Small intestine (tissue), 7 donors: ENCODE data around the gene RASL11B. TPM values are rescaled to one million over a fixed set of nuclear protein-coding genes. Genes with fewer than 3 reads are reported as not detected.
"Not testable (repeated sequence)": the region's sequence is repeated elsewhere in the genome, so short reads cannot be mapped to it uniquely, and the experiment has no call there.

Source experiments
- DNase-seq, 2 donors: peaks; one replicate each; pipeline versions ENCODE4 v3.0.0 to v3.0.0-alpha.2; 2013
- FAIRE-seq: peaks from 2 replicates; lab custom pipeline; 2012; peaks lifted over from hg19 to GRCh38; lab: Jason Lieb, UNC
- H3K27ac ChIP-seq, 3 donors: one replicate each; pipeline ENCODE4 v1.5.1; 2013; ENCODE audit warnings: low read length in 2 of 3, mild to moderate bottlenecking in 2 of 3, control low read depth in 1 of 3, inconsistent platforms in 1 of 3, low read depth in 1 of 3, moderate library complexity in 1 of 3
- H3K27me3 ChIP-seq, 3 donors: one replicate each; pipeline ENCODE4 v1.6.1; 2013; ENCODE audit warnings: low read length in 3 of 3, inconsistent platforms in 1 of 3; ENCODE audit not compliant: control insufficient read depth in 3 of 3, insufficient read depth in 3 of 3
- H3K36me3 ChIP-seq, 3 donors: one replicate each; pipeline ENCODE4 v1.6.1; 2013; ENCODE audit warnings: low read length in 3 of 3, inconsistent platforms in 1 of 3, low read depth in 1 of 3, mild to moderate bottlenecking in 1 of 3, moderate library complexity in 1 of 3; ENCODE audit not compliant: control insufficient read depth in 3 of 3, insufficient read depth in 2 of 3
- H3K4me1 ChIP-seq, 3 donors: one replicate each; pipeline ENCODE4 v1.6.1; 2013; ENCODE audit warnings: low read length in 2 of 3, inconsistent platforms in 1 of 3, low read depth in 1 of 3, mild to moderate bottlenecking in 1 of 3, moderate library complexity in 1 of 3; ENCODE audit not compliant: control insufficient read depth in 3 of 3, insufficient read depth in 2 of 3
- H3K4me3 ChIP-seq, 3 donors: one replicate each; pipeline ENCODE4 v1.5.1; 2013; ENCODE audit warnings: low read length in 3 of 3, control low read depth in 1 of 3, inconsistent platforms in 1 of 3, low read depth in 1 of 3, mild to moderate bottlenecking in 1 of 3, moderate library complexity in 1 of 3
- H3K9me3 ChIP-seq, 2 donors: one replicate each; pipeline ENCODE4 v1.6.1; 2013; ENCODE audit warnings: low read depth in 1 of 2, low read length in 1 of 2; ENCODE audit not compliant: control insufficient read depth in 2 of 2, insufficient read depth in 1 of 2
- WGBS, 3 donors: extraction: QIAGEN DNeasy Blood & Tissue Kit; methylation state at CpG; one replicate each; pipeline ENCODE4 v1.1.7; 2013; 5-methylcytosine and 5-hydroxymethylcytosine counted together
- polyA plus RNA-seq, 4 donors: library from polyadenylated mRNA; stranded (reverse) in 3 of 4; unstranded in 1 of 4; fragments of 200-250 nt in 3 of 4; fragments of 120-200 nt in 1 of 4; gene quantifications; one replicate each; pipeline versions ENCODE4 v1.2.1 to v1.2.3, GENCODE V29; 2013
- donor health status: healthy with polysubstance abuse.
- donor health status: control.
- donor health status: control.
- donor health status: Bipolar disorder and iron deficiency.
- donor health status: healthy.

RASL11B gene
- polyA plus RNA-seq, 4 donors, result 0.60 to 1.4 TPM; not detected in 2

- DNase-seq, result no peak
- H3K27ac ChIP-seq, result no peak overlapping the region
- 52 to 80% (median 59%) methylated on average over 3 of the region's 3 CpGs for WGBS, 3 donors
- H3K4me3 ChIP-seq, result no peak overlapping the region
- no peaks in the 10 kb centered on the region for H3K9me3 ChIP-seq
- H3K4me1 ChIP-seq, result no peaks in the 10 kb centered on the region
- no peak for FAIRE-seq
- H3K27me3 ChIP-seq, result no peaks in the 10 kb centered on the region
- H3K36me3 ChIP-seq, result no peaks in the 10 kb centered on the region
These were observed 36.5 kb upstream of the RASL11B start for GRCh38 chr4:52825460-52826090.

DNA sequence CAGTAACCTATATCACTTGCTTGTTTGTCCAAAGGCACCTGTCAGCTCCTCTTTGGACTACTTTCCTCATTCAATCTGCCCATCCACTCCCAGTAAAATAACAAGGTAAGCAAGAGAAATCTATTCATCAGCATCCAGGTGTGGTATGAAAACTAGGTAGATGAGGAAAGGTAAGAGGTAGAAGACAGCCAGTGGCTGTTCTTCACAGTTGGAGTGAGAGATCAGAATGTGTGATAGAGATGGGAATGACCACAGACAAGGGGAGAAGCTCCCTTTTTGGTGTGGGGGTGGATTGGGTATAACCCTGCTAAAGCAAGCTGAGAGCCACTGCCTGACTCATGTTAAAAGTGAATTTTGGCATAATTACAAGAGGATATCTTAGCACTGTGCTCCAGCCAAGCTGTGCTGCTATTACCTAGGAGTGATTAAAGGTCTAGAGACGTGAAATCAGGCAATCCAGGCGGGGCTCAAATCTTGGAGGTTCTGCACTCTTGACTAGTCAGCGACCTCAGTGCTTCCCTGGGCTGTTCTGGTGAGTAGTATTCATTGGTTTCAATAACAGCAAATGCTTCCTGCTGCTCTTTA lies 28.1 kb upstream of the RASL11B start:
- no peaks in the 10 kb centered on the region for H3K9me3 ChIP-seq
- DNase-seq (no peak), FAIRE-seq (no peak)
- no peaks in the 10 kb centered on the region for H3K27me3 ChIP-seq
- H3K27ac ChIP-seq, result no peak overlapping the region
- no peaks in the 10 kb centered on the region for H3K36me3 ChIP-seq
- no peak overlapping the region for H3K4me3 ChIP-seq
- H3K4me1 ChIP-seq, result no peaks in the 10 kb centered on the region
- WGBS, 3 donors, result 13 to 58% (median 28%) methylated on average over 3 of the region's 3 CpGs

DNA sequence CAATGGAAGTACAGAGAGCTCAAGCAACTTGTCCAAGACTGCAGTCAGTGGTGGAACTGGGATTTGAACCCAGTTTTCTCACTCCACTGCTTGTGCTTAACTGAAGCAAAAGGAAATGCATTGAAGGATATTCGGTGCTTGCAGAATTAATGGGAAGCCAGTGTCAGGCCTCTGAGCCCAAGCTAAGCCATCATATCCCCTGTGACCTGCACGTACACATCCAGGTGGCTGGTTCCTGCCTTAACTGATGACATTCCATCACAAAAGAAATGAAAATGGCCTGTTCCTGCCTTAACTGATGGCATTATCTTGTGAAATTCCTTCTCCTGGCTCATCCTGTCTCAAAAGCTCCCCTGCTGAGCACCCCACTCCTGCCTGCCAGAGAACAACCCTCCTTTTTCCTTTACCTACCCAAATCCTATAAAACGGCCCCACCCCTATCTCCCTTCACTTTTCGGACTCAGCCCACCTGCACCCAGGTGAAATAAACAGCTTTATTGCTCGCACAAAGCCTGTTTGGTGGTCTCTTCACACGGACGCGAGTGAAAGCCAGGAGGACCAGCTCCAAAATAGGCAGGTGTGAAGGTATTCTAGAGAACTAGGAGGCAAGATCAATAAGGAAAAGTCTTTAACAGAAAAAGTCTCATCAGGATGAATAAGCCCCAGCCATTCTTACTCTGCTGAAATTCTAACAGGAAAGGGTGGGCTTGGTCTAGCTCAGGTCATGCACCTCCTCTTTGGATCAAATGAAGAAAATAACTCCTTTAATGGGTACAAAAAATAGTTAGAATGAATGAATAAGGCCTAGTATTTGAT lies 27.3 kb upstream of the RASL11B start:
- not testable (repeated sequence) for H3K4me3 ChIP-seq, H3K9me3 ChIP-seq, H3K27ac ChIP-seq, H3K4me1 ChIP-seq, H3K36me3 ChIP-seq, DNase-seq, H3K27me3 ChIP-seq, FAIRE-seq
- WGBS, 3 donors, result 91 to 92% (median 91%) methylated on average over 8 of the region's 8 CpGs

- 87 to 94% (median 91%) methylated on average over 3 of the region's 3 CpGs for WGBS, 3 donors
- DNase-seq, result no peak
- FAIRE-seq, result no peak
- Histone ChIP-seq H3K4me1 (no peaks in the 10 kb centered on the region), H3K27me3 (no peaks in the 10 kb centered on the region), H3K27ac (no peak overlapping the region), H3K4me3 (no peak overlapping the region), H3K9me3 (no peaks in the 10 kb centered on the region), H3K36me3 (no peaks in the 10 kb centered on the region)
These were observed 26.0 kb upstream of the RASL11B start for GRCh38 chr4:52836120-52836519.

DNA sequence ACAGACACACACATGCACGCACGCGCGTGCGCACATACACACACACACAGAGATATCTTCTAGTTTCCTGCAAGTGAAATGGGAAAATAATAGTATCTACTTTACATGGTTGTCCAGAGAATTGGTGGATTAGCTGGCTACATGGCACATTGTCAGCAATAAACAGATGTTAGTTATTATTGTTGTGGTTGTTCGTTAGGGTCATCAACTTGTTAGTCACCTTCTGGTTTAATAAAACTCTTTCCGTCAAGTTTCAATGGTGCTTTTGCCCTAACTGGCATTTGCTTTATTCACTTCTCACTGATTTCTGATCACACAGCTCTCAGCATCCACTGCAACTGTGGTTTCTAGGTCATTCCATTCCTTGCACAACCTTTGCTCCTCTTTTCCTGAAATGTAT lies 25.4 kb upstream of the RASL11B start:
- no peaks in the 10 kb centered on the region for H3K9me3 ChIP-seq
- no peaks in the 10 kb centered on the region for H3K36me3 ChIP-seq
- no peaks in the 10 kb centered on the region for H3K4me1 ChIP-seq
- no peak for FAIRE-seq
- no peak overlapping the region for H3K27ac ChIP-seq
- H3K4me3 ChIP-seq, result no peak overlapping the region
- WGBS, 3 donors, result 88 to 93% (median 90%) methylated on average over 7 of the region's 7 CpGs
- DNase-seq, result no peak
- H3K27me3 ChIP-seq, result no peaks in the 10 kb centered on the region

DNA sequence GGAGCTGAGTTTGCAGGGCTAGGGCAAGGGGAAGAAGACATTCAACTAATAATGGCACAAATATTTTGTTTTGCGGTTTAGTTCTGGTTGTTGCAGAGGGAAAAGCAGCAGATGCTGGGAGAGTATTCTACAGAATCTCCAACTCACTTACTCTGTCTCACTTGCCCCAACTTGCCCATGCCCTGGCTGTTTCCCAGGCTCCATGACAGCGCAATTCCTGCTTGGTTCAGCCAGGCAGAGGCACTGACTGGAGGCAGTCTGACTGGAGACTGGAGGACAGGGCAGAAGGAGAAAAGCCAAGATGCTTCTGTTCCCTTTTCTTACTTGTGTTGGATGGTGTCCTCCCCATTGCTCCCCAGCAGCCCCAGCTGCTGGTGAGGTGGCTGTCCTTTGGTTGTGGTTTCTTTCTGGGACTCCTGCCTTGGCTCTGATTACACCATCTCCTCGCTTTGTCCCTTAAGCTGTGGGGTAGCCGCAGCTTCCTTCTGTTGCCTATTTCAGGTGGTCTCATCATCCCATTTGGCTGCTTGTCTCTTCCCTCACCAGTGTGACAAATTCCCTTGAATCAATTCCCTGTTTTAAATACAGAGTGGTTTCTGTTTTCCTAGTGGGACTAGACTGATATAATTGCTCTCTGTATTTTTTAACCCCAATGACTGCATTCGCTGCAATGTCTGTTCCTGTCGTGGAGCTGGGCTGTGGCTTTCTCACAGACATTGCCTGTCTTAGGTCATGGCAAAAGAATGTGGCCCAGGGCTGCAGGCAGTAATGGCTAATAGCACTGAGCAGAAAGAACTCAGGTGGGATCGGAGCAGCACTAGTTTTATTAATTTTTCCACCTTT lies 24.2 kb upstream of the RASL11B start:
- no peaks in the 10 kb centered on the region for H3K4me1 ChIP-seq
- no peaks in the 10 kb centered on the region for H3K36me3 ChIP-seq
- no peak for DNase-seq
- no peaks in the 10 kb centered on the region for H3K9me3 ChIP-seq
- WGBS, 3 donors, result 73 to 84% (median 82%) methylated on average over 7 of the region's 7 CpGs
- no peak for FAIRE-seq
- no peaks in the 10 kb centered on the region for H3K27me3 ChIP-seq
- H3K27ac ChIP-seq, result no peak overlapping the region
- no peak overlapping the region for H3K4me3 ChIP-seq

DNA sequence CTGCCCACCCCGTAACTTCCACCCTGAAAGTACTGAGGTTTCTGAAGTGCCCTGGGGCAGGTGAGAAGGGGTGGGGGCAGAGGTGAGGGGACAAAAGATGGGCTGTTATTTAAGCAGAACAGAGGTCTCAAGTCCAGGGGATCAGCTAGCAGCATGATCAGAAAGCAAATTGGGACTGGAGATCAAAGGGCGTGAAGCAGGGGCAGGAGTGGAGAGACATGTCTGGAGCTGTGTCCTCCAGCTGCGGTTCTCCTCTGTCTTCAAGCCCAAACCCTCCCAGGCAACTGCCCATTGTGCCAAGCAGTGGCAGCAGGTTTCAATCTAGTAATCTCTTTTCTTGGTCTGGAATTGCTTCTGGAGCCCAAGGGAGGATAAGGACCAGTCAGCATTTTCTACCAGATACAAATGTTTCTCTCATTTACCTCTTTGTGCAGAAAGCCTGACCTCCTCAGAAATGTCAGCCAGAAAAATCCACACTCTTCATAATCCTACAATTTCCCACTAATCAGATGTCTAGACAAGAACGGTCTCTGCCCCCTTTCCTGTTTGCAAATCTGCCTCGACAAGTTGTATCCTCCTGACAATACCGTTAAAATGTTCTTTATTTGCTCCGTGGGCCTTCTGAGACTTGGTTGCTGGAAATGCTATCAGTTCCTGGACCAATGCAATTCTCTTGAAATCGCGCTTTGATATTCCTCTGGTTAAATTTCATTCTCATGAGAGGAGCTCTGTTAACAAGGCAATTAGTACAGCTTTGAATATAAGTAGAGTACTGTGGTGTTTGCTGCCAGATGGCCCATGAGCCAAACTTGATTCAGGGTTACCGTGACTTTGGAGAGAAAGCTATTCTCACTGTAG lies 23.2 kb upstream of the RASL11B start:
- no peaks in the 10 kb centered on the region for H3K9me3 ChIP-seq
- 66 to 84% (median 78%) methylated on average over 10 of the region's 10 CpGs for WGBS, 3 donors
- H3K27me3 ChIP-seq, result no peaks in the 10 kb centered on the region
- H3K4me3 ChIP-seq, result no peak overlapping the region
- H3K36me3 ChIP-seq, result no peaks in the 10 kb centered on the region
- DNase-seq, result no peak
- no peak overlapping the region for H3K27ac ChIP-seq
- no peaks in the 10 kb centered on the region for H3K4me1 ChIP-seq
- no peak for FAIRE-seq
